ENCODE results near the gene TOM1L2. TPM values are rescaled to one million over a fixed set of nuclear protein-coding genes. Genes with fewer than 3 reads are reported as not detected.

TOM1L2 gene
- total RNA-seq, 1 experiment from 2014 or later = 24.1 TPM

GRCh38 chr17:17888821-17889220, 83.4 kb downstream of the TOM1L2 start:
- Histone ChIP-seq H4K20me1 (ENCODE audit: insufficient read depth) (no peaks in the 10 kb centered on the region), H3K4me3 (replicated peaks in 1 of 2; ENCODE audit: low read depth in 1 of 2, low read length in 2 of 2) (no peak overlapping the region), H3K9ac (ENCODE audit: low read length) (no peak overlapping the region), H3K9me2 (ENCODE audit: insufficient read depth) (no peaks in the 10 kb centered on the region), H3K79me2 (ENCODE audit: insufficient read depth, low read length) (no peaks in the 10 kb centered on the region), H3K9me3 (ENCODE audit: control insufficient read depth in 1 of 2, insufficient read depth in 1 of 2, low read depth in 1 of 2, low read length in 2 of 2) (no peaks in the 10 kb centered on the region), H2AFZ (ENCODE audit: low read depth, low read length, poor library complexity, severe bottlenecking) (no peak overlapping the region), H3K36me3 (ENCODE audit: control insufficient read depth in 1 of 2, insufficient read depth in 2 of 2, low read length in 2 of 2) (no peaks in the 10 kb centered on the region), H3K27ac (ENCODE audit: low read depth, low read length) (no peak overlapping the region), H3K4me1 (ENCODE audit: control insufficient read depth in 1 of 2, insufficient read depth in 2 of 2, low read length in 2 of 2) (peaks cover 4 to 5% of the 10 kb centered on the region in 2 experiments; a peak in 1 of 4 replicates), H3K4me2 (ENCODE audit: low read length) (no peak overlapping the region), H3K27me3 (ENCODE audit: insufficient read depth, low read length) (no peaks in the 10 kb centered on the region)
- ATAC-seq (0 out of 2 replicates have a peak, but pooled peaks have one; percentile 40), DNase-seq (ENCODE audit: low read depth, low spot score) (no peak)
- ChIA-PET CTCF (interaction anchor here (0.9 to 4.1 kb wide), 4 partner anchors 12 to 77 kb away, joined by 3 to 59 read pairs (median 5); no protein-coding TSS in a partner anchor), RAD21 (ENCODE audit: low non-redundant PET in 1 of 2, low total read pairs in 2 of 2, uncharacterized antibody in 2 of 2, unreplicated experiment in 2 of 2) (interaction anchor here (0.7 to 1.7 kb wide), 2 partner anchors 12 to 144 kb away, joined by 3 to 4 read pairs; no protein-coding TSS in a partner anchor), POLR2A (no interaction called here)
- intact Hi-C loops (cut with micrococcal nuclease) = no loop called here
- TF ChIP-seq CTCF (IDR thresholded peaks at IDR 0.05 in 2 of 3, conservative IDR thresholded peaks at IDR 0.05 in 1 of 3; ENCODE audit: borderline replicate concordance in 1 of 3, insufficient read depth in 1 of 3, low read depth in 2 of 3, low read length in 2 of 3) (peak in 1 of 3 experiments; percentile 20; a peak in 1 of 6 replicates), JUND (IDR thresholded peaks at IDR 0.05) (no peak)
- no TSS peak for BruUV-seq (replicated peaks)

DNA sequence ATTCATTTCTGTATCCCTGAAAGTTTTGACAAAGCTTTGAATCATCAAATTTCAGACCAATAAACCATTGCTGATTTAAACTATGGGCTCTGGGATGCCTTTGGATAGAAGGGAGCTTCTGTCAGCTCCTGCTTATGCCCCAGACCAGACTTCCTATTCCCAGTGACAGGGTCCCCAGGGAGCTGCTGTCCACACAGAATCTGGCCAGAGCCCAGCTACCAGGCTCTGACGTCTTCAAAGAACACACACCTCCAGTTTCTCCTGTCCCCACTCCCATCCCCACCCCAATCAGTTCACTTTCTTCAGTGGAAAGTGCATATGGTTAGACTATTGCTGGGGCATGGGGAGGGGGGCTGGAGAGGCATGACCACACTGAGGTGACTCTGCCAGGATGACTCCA, 83.8 kb downstream of the TOM1L2 start:
- no peak for DNase-seq (ENCODE audit: low read depth, low spot score)
- ATAC-seq = no peak
- Histone ChIP-seq H3K4me1 (ENCODE audit: control insufficient read depth in 1 of 2, insufficient read depth in 2 of 2, low read length in 2 of 2) (peaks cover 4 to 5% of the 10 kb centered on the region in 2 experiments; a peak in 1 of 4 replicates), H3K4me2 (ENCODE audit: low read length) (no peak overlapping the region), H3K36me3 (ENCODE audit: control insufficient read depth in 1 of 2, insufficient read depth in 2 of 2, low read length in 2 of 2) (no peaks in the 10 kb centered on the region), H3K4me3 (replicated peaks in 1 of 2; ENCODE audit: low read depth in 1 of 2, low read length in 2 of 2) (no peak overlapping the region), H3K9me2 (ENCODE audit: insufficient read depth) (no peaks in the 10 kb centered on the region), H3K9me3 (ENCODE audit: control insufficient read depth in 1 of 2, insufficient read depth in 1 of 2, low read depth in 1 of 2, low read length in 2 of 2) (no peaks in the 10 kb centered on the region), H3K27me3 (ENCODE audit: insufficient read depth, low read length) (no peaks in the 10 kb centered on the region), H3K27ac (ENCODE audit: low read depth, low read length) (no peak overlapping the region), H3K9ac (ENCODE audit: low read length) (no peak overlapping the region), H2AFZ (ENCODE audit: low read depth, low read length, poor library complexity, severe bottlenecking) (no peak overlapping the region), H3K79me2 (ENCODE audit: insufficient read depth, low read length) (no peaks in the 10 kb centered on the region), H4K20me1 (ENCODE audit: insufficient read depth) (no peaks in the 10 kb centered on the region)
- TF ChIP-seq POLR2AphosphoS5 (IDR thresholded peaks at IDR 0.05; ENCODE audit: low read depth, low read length) (no peak), ZNF274 (IDR thresholded peaks at IDR 0.05; ENCODE audit: low read depth, low read length) (no peak), SP1 (IDR thresholded peaks at IDR 0.05; ENCODE audit: low read depth) (no peak), JUND (IDR thresholded peaks at IDR 0.05) (no peak), RAD21 (IDR thresholded peaks at IDR 0.05; ENCODE audit: low read depth) (no peak), EGR1 (IDR thresholded peaks at IDR 0.05; ENCODE audit: low read depth) (no peak), ELF1 (IDR thresholded peaks at IDR 0.05; ENCODE audit: borderline replicate concordance, low read depth) (no peak), CBX3 (IDR thresholded peaks at IDR 0.05; ENCODE audit: low read depth) (no peak), FOSL1 (IDR thresholded peaks at IDR 0.05; ENCODE audit: low read depth) (no peak)
- TF ChIP-seq, protein P1, sequence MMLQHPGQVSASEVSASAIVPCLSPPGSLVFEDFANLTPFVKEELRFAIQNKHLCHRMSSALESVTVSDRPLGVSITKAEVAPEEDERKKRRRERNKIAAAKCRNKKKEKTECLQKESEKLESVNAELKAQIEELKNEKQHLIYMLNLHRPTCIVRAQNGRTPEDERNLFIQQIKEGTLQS (IDR thresholded peaks at IDR 0.05) = no peak
- BruUV-seq (replicated peaks) = no TSS peak
- ChIA-PET CTCF (interaction anchor here (0.9 to 2.1 kb wide), 3 partner anchors 13 to 77 kb away, joined by 3 to 5 read pairs (median 5); no protein-coding TSS in a partner anchor), POLR2A (no interaction called here), RAD21 (ENCODE audit: low non-redundant PET in 1 of 2, low total read pairs in 2 of 2, uncharacterized antibody in 2 of 2, unreplicated experiment in 2 of 2) (interaction anchor here in 1 of 2 experiments (1.7 kb wide), 1 partner anchor 13 kb away, joined by 4 read pairs; no protein-coding TSS in a partner anchor)
- intact Hi-C loops (cut with micrococcal nuclease) = no loop called here
